ENCODE measurements around the gene P4HTM. TPM values are rescaled to one million over a fixed set of nuclear protein-coding genes. Genes with fewer than 3 reads are reported as not detected.
A peak's percentile ranks its signal among the peaks of the same experiment; 100 is the strongest.

Gene P4HTM
- polyA plus RNA-seq, 3 donors = 39.1 to 42.3 (median 41.2) TPM

DNA sequence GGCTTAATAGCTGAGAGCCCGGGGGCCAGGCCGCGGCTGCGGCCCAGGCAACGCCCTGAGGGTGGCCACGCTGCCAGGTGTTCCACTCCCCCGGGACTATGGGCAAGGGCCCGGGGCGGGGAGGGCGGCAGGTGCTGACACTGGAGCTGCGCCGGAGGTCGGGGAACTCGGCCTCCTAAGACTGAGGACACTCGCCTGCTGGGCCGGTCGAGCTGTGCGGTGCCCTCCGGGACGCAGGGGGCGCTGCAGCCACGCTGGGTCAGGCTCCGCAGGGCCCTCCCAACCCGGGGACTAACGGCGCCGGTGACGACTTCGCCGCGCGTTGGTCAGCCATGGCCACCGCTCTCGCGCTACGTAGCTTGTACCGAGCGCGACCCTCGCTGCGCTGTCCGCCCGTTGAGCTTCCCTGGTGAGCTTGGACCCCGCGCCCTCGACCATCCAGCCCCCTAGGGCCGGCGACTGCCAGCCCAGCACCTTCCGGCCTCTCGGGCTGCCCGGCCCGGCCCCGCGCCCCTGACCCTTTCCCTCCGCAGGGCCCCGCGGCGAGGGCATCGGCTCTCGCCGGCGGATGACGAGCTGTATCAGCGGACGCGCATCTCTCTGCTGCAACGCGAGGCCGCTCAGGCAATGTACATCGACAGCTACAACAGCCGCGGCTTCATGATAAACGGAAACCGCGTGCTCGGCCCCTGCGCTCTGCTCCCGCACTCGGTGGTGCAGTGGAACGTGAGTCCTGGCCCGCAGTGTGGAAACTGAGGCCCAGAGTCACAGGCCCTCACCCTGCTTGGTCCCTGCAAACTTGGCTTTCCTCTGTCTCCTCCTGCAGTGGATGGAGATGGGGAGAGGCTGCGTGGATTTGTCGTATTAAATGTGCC is 32.0 kb downstream of the P4HTM start, which contains the start of gene NDUFAF3:
Gene NDUFAF3, plus strand, starts transcription at position 309 of the 875 bp plus-strand sequence. Its CDS starts 24 bp downstream, at position 333.
- peak in 2 of 3 donors; percentile 84 for DNase-seq (ENCODE audit: low read depth in 3 of 3, low spot score in 2 of 3)

DNA sequence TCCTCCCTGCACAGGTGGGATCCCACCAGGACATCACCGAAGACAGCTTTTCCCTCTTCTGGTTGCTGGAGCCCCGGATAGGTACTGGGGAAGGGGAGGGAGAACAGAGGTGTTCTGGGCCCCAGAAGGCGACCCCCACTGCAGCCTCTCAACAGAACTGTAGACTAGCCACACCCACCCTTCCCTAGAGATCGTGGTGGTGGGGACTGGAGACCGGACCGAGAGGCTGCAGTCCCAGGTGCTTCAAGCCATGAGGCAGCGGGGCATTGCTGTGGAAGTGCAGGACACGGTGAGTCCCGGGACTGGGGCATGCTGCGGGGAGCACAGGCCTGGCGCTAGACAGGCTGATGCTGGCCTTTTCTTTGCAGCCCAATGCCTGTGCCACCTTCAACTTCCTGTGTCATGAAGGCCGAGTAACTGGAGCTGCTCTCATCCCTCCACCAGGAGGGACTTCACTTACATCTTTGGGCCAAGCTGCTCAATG is 32.7 kb downstream of the P4HTM start:
- no peak for DNase-seq (ENCODE audit: low read depth in 3 of 3, low spot score in 2 of 3)

DNA sequence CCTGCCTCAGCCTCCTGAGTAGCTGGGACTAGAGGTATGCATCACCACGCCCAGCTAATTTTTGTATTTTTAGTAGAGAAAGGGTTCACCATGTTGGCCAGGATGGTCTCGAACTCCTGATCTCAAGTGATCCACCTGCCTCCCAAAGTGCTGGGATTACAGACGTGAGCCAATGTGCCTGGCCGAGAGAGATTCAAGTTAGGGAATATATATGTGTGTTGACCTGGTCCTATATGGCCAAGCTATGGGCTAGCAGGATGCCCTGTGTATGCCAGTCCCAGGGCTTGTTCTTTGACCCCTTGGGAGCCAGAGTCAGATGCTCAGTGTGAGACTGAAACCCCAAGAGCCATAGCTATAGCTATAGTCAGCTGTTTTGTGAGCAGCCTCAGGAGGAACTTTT is 33.7 kb downstream of the P4HTM start:
- DNase-seq (ENCODE audit: low read depth in 3 of 3, low spot score in 2 of 3) = no peak

DNA sequence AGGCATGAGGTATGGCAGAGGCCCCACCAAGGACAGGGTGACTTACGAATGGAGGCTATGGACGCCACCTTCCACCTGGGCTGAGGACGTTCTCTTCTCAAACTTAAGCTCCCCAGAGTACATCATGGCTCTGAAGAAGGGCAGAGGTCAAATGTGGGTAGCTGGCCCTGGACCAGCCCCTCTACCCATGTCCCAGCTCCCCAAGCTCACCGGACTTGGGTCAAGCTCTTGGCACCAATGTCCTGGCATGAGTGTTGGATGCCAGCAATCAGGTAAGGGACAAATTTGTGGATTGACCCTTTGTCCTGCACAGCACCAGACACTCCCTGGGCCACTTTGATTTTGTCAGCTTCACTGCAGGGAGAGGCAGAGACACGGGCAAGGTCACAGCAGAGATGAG is 34.4 kb downstream of the P4HTM start:
- no peak for DNase-seq (ENCODE audit: low read depth in 3 of 3, low spot score in 2 of 3)

GRCh38 chr3:49025005-49025792 is 35.2 kb downstream of the P4HTM start:
- DNase-seq (ENCODE audit: low read depth in 3 of 3, low spot score in 2 of 3) = no peak

DNA sequence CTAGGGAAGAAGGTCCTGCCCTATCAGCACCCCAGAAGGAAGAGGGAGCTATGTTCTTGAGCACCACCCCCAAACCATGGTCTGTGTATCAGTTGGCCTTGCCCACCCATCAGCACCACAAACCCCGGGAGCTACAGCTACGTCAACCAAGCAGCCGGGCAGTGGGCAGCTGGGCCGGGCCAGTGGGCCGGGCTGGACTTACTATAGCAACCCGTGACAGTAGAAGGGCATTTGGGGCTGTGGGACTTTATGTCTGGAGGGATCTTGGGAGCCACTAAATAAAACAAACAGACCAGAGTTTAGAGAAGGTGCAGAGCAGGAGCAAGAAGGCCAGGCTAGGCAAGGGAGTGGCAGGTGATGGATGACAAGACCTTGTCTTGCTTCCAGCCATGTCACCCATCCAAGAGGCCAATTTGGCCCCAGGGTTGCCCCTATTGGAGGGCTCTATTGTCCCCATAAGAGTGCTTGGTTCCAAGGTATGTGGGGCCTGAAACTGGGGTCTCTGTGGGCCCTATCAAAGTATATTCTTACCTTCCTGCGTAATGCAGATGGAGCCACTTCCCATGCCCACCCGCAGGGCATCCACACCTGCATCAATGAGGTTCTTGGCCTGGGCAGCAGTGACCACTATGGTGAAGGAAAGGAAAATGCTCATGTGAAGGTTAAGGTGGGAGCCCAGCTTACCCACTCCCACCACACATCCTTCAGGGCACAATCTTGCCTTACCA is 35.9 kb downstream of the P4HTM start:
- no peak for DNase-seq (ENCODE audit: low read depth in 3 of 3, low spot score in 2 of 3)

- DNase-seq (ENCODE audit: low read depth in 3 of 3, low spot score in 2 of 3) = no peak
These were observed 36.5 kb downstream of the P4HTM start for GRCh38 chr3:49026536-49026935.

DNA sequence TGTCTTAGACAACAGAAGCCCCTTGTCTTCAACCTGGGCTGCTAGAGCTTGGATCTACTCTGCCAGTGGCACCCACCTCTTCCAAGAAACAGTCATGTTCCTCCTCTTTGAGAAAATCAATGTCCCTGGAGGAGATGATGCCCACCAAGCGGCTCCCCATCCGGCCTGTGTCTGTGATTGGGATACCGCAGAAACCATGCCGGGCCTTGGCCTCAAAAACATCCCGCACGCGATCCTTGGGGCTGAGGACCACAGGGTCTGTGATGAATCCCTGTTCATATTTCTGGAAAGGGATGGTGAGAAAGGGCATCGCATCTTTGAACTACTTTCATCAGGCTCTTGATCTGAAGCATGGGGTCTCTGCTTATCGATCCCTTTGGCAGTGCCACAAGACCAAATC is 37.6 kb downstream of the P4HTM start:
- DNase-seq (ENCODE audit: low read depth in 3 of 3, low spot score in 2 of 3) = no peak

DNA sequence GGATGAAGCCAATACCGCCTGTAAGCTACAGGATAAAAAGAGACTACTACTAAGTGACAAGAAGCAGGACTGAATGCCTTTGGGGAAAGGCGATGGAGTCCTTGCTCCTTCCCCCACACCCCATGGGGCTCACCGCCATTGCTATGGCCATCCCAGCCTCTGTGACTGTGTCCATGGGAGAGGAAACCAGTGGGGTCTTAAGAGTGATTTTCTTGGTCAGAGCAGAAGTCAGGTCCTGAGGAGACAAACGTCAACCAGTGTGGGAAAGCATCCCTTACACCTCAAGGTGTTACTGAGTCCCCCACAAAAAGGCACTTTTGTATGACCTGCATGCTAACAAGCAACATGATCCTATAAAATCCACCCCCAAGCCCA is 38.2 kb downstream of the P4HTM start:
- DNase-seq (ENCODE audit: low read depth in 3 of 3, low spot score in 2 of 3) = no peak

- peak; percentile 86 to 89 (median 87) for DNase-seq (ENCODE audit: low read depth in 3 of 3, low spot score in 2 of 3)
These were observed 38.9 kb downstream of the P4HTM start, which contains the start of gene IMPDH2 for GRCh38 chr3:49028673-49029562. Gene IMPDH2 (minus strand): TSS chr3:49029398. CDS start chr3:49029350, 48 bp downstream.

- DNase-seq (ENCODE audit: low read depth in 3 of 3, low spot score in 2 of 3) = no peak
These were observed 39.5 kb downstream of the P4HTM start for GRCh38 chr3:49029563-49029884.

GRCh38 chr3:49030321-49030720 is 40.3 kb downstream of the P4HTM start:
- no peak for DNase-seq (ENCODE audit: low read depth in 3 of 3, low spot score in 2 of 3)

DNA sequence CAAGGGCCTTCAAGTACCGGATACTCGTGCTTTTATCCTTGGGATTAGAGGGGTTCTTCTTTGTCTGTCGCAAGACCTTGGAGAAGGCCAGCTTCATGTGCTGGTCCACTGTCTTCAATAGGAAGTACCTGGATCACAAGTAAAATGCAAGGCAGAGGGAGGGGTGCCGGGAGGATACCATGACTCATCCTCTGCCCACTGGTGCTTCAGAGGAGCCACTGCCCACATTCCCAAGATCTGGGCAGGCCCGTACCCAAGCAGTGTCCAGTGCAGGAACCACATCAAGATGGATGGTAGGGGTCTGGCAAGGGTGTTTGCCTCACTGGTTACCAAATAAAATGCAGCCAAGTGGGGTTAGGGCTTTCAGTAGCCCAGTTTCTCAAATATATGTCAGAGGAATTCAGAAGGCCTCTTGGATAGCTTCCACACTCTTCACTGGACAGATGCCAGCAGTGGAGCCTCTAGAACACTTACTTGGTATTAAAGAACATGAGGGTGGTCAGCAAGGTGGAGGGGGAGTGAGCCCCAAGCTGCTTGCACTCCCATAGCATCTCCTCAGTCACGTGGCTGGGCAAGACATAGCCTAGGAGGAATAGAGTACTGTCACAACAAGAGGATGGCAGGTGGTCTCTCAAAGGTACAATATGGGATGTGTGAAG is 42.7 kb downstream of the P4HTM start:
- no peak for DNase-seq (ENCODE audit: low read depth in 3 of 3, low spot score in 2 of 3)

DNA sequence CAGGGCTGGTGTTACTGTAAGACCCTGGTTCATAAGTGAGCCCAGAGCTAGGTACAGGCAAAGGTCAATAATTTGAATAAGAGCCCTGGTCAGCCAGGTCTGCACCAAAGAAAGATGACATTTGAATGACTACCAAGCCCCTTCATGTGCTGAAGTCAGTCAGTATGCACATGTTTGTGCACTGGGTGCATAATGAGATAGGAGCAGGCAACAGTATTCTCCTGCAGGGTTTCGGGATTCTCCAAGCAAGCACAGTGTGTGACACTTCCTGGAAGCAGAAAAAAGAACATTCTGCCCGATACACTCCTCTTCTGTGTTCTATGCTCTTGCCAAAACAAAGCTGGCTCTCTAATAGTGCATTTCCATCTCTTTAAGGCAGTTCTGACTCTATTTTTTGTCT is 44.6 kb downstream of the P4HTM start:
- DNase-seq (ENCODE audit: low read depth in 3 of 3, low spot score in 2 of 3) = no peak

DNA sequence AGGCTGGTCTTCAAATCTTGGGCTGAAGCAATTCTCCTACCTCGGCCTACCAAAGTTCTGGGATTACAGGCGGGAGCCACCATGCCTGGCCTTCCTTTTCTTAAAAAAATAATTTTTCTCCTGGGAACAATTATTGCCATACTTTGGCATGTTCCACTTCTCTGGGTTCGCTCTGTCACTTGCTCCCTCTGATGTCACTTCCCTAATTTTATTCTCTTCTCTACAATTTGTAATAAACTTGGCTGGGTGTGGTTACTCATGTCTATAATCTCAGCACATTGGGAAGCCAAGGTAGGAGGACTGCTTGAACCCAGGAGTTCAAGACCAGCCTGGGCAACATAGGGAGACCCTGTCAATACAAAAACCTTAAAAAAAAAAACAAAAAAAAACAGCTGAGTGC is 45.2 kb downstream of the P4HTM start:
- no peak for DNase-seq (ENCODE audit: low read depth in 3 of 3, low spot score in 2 of 3)

DNA sequence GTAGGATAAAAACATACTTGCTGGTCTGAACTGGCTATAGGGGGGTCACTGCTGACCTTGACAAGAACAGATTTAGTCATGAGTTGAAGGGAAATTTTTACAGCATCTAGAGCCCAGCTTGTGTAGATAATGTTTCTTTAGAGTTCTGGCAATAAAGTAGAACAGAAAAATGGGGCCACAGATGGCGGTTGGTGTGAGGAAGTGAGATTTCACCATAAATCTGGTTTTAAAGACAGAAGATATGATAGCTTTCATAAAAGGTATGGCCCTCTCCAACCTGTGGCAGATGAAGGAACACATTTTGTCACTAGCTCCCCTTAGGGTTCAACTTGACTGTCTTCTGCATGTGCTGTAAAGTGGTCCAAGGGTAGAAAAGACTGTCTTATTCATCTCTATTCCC is 63.5 kb downstream of the P4HTM start:
- no peak for DNase-seq (ENCODE audit: low read depth in 3 of 3, low spot score in 2 of 3)

- DNase-seq (ENCODE audit: low read depth in 3 of 3, low spot score in 2 of 3) = no peak
These were observed 64.4 kb downstream of the P4HTM start for GRCh38 chr3:49054344-49054862.

Data from right renal cortex interstitium (tissue), 3 donors.